IMR-90 (cell line): ENCODE results near the gene CTBP1. TPM values are rescaled to one million over a fixed set of nuclear protein-coding genes. Genes with fewer than 3 reads are reported as not detected.

Source experiments
- ATAC-seq: fragments of 200-7000 bp; cut with Tn5 transposase; 2 replicates; pipeline ENCODE4 v1.9.1; 2020; ENCODE audit warnings: low read depth, mild to moderate bottlenecking, moderate library complexity
- BruUV-seq: library from RNA; stranded (reverse); fragments of 400-500 nt; replicated peaks from 2 replicates; lab custom pipeline; 2021; lab: Mats Ljungman, UMichigan
- CTCF ChIA-PET: fragments of 300-600 bp; formaldehyde crosslinking; extraction: SDS; loops from one replicate; lab custom pipeline; 2021; ENCODE audit warnings: antibody characterized with exemption; lab: Yijun Ruan, JAX
- POLR2A ChIA-PET: fragments of 300-600 bp; sonication (Branson Sonifier 250); formaldehyde crosslinking; loops from one replicate; lab custom pipeline; 2022; ENCODE audit warnings: antibody characterized with exemption; ENCODE audit not compliant: unreplicated experiment; lab: Charles Lee
- DNase-seq: peaks from one replicate; pipeline ENCODE4 v3.0.0; 2013
- H2AFZ ChIP-seq: replicated peaks from 2 replicates; pipeline ENCODE3; 2013; ENCODE audit warnings: low read length, mild to moderate bottlenecking; ENCODE audit not compliant: poor library complexity
- H2AK5ac ChIP-seq: 2 replicates; pipeline ENCODE4 v1.6.1; 2013; ENCODE audit warnings: low read depth, low read length, inconsistent platforms
- H2AK9ac ChIP-seq: replicated peaks from 2 replicates; pipeline ENCODE3; 2013; ENCODE audit warnings: mild to moderate bottlenecking, low read depth, low read length, moderate library complexity; ENCODE audit not compliant: poor library complexity
- H2BK120ac ChIP-seq: 2 replicates; pipeline ENCODE4 v1.6.1; 2013; ENCODE audit warnings: low read depth, low read length, inconsistent platforms
- H2BK15ac ChIP-seq: 3 replicates; pipeline ENCODE4 v1.6.1; 2013; ENCODE audit warnings: low read depth, low read length, inconsistent platforms
- H2BK20ac ChIP-seq: 2 replicates; pipeline ENCODE4 v1.6.1; 2013; ENCODE audit warnings: low read depth, mild to moderate bottlenecking, inconsistent platforms, low read length, moderate library complexity
- H2BK5ac ChIP-seq: 2 replicates; pipeline ENCODE4 v1.6.1; 2013; ENCODE audit warnings: mild to moderate bottlenecking, low read depth, low read length, inconsistent platforms; ENCODE audit not compliant: poor library complexity, severe bottlenecking
- H3K14ac ChIP-seq: replicated peaks from 2 replicates; pipeline ENCODE4 v1.6.1; 2013; ENCODE audit warnings: low read depth, low read length, inconsistent platforms
- H3K18ac ChIP-seq: 2 replicates; pipeline ENCODE4 v1.6.1; 2013; ENCODE audit warnings: low read depth, low read length, control low read depth
- H3K23ac ChIP-seq: 2 replicates; pipeline ENCODE4 v1.6.1; 2013; ENCODE audit warnings: low read depth, low read length, inconsistent platforms
- H3K27ac ChIP-seq: 2 replicates; pipeline ENCODE4 v1.5.1; 2013; ENCODE audit warnings: mild to moderate bottlenecking, control low read depth, low read length; ENCODE audit not compliant: insufficient read depth
- H3K27me3 ChIP-seq: 2 replicates; pipeline ENCODE4 v1.6.1; 2013; ENCODE audit warnings: low read length; ENCODE audit not compliant: control insufficient read depth, insufficient read depth
- H3K36me3 ChIP-seq: 2 replicates; pipeline ENCODE4 v1.6.1; 2013; ENCODE audit warnings: low read length, mixed read lengths; ENCODE audit not compliant: control insufficient read depth, insufficient read depth
- H3K4ac ChIP-seq: 2 replicates; pipeline ENCODE4 v1.6.1; 2013; ENCODE audit warnings: low read depth, low read length, inconsistent platforms
- H3K4me1 ChIP-seq: 2 replicates; pipeline ENCODE4 v1.6.1; 2013; ENCODE audit warnings: low read length, mixed read lengths; ENCODE audit not compliant: control insufficient read depth, insufficient read depth
- H3K4me2 ChIP-seq: 2 replicates; pipeline ENCODE4 v1.6.1; 2013; ENCODE audit warnings: low read depth, mild to moderate bottlenecking, control low read depth, low read length, moderate library complexity
- H3K4me3 ChIP-seq: 2 replicates; pipeline ENCODE4 v1.5.1; 2013; ENCODE audit warnings: low read depth, mild to moderate bottlenecking, control low read depth, low read length, moderate library complexity; ENCODE audit not compliant: insufficient read depth
- H3K56ac ChIP-seq: 2 replicates; pipeline ENCODE4 v1.6.1; 2013; ENCODE audit warnings: low read length, inconsistent platforms; ENCODE audit not compliant: insufficient read depth; ENCODE audit errors: extremely low read depth
- H3K79me1 ChIP-seq, 2 experiments: 2 replicates each; pipeline ENCODE4 v1.6.1; 2013; ENCODE audit warnings: low read length in 2 of 2, inconsistent platforms in 1 of 2, low read depth in 1 of 2
- H3K9ac ChIP-seq: 2 replicates; pipeline ENCODE4 v1.6.1; 2013; ENCODE audit warnings: low read depth, low read length, control low read depth
- H3K9me1 ChIP-seq: 2 replicates; pipeline ENCODE4 v1.6.1; 2013; ENCODE audit warnings: low read length, inconsistent platforms; ENCODE audit not compliant: insufficient read depth
- H3K9me3 ChIP-seq: 2 replicates; pipeline ENCODE4 v1.6.1; 2013; ENCODE audit warnings: low read length; ENCODE audit not compliant: control insufficient read depth, insufficient read depth
- H4K20me1 ChIP-seq: 2 replicates; pipeline ENCODE4 v1.6.1; 2013; ENCODE audit warnings: low read length, inconsistent platforms; ENCODE audit not compliant: insufficient read depth
- H4K5ac ChIP-seq: 2 replicates; pipeline ENCODE4 v1.6.1; 2013; ENCODE audit warnings: mild to moderate bottlenecking, low read depth, low read length, control low read depth
- H4K8ac ChIP-seq, 2 experiments: 2 replicates each; pipeline ENCODE4 v1.6.1; 2013; ENCODE audit warnings: low read depth in 2 of 2, low read length in 2 of 2, control low read depth in 1 of 2, inconsistent platforms in 1 of 2
- H4K91ac ChIP-seq: 2 replicates; pipeline ENCODE4 v1.6.1; 2013; ENCODE audit warnings: low read depth, low read length, inconsistent platforms; ENCODE audit not compliant: insufficient read depth
- CHD1 ChIP-seq: IDR thresholded peaks from 2 replicates; pipeline ENCODE4 v1.6.1; 2012; ENCODE audit warnings: low read depth, low read length, improper control_type of control experiment
- CTCF ChIP-seq: conservative IDR thresholded peaks from 2 replicates; pipeline ENCODE4 v1.5.1; 2012; ENCODE audit warnings: mild to moderate bottlenecking, low read depth, low read length, improper control_type of control experiment
- ELK1 ChIP-seq: fragments of 150-350 bp; IDR thresholded peaks from 2 replicates; pipeline ENCODE4 v1.6.1; 2016; ENCODE audit warnings: low read depth, mild to moderate bottlenecking, low read length, moderate library complexity, borderline replicate concordance
- FOS ChIP-seq: fragments of 150-350 bp; IDR thresholded peaks from 2 replicates; pipeline ENCODE4 v1.6.1; 2016; ENCODE audit warnings: low read depth, low read length
- MAFK ChIP-seq: IDR thresholded peaks from 2 replicates; pipeline ENCODE4 v1.6.1; 2012; ENCODE audit warnings: low read depth, low read length, improper control_type of control experiment
- MAZ ChIP-seq: IDR thresholded peaks from 2 replicates; pipeline ENCODE4 v1.6.1; 2012; ENCODE audit warnings: low read depth, mild to moderate bottlenecking, low read length, improper control_type of control experiment, moderate library complexity, borderline replicate concordance
- MXI1 ChIP-seq: IDR thresholded peaks from 2 replicates; pipeline ENCODE4 v1.6.1; 2012; ENCODE audit warnings: low read depth, mild to moderate bottlenecking, low read length, moderate library complexity, borderline replicate concordance
- NFE2L2 ChIP-seq: fragments of 150-350 bp; IDR thresholded peaks from 2 replicates; pipeline ENCODE4 v1.6.1; 2016; ENCODE audit warnings: low read depth, mild to moderate bottlenecking, low read length
- POLR2A ChIP-seq: IDR thresholded peaks from 2 replicates; pipeline ENCODE4 v1.6.1; 2012; ENCODE audit warnings: mild to moderate bottlenecking, low read depth, low read length
- RAD21 ChIP-seq: IDR thresholded peaks from 2 replicates; pipeline ENCODE4 v1.6.1; 2012; ENCODE audit warnings: low read length, improper control_type of control experiment
- RCOR1 ChIP-seq: IDR thresholded peaks from 2 replicates; pipeline ENCODE4 v1.6.1; 2012; ENCODE audit warnings: mild to moderate bottlenecking, low read length, improper control_type of control experiment; ENCODE audit not compliant: insufficient replicate concordance
- RFX5 ChIP-seq: IDR thresholded peaks from 2 replicates; pipeline ENCODE4 v1.8.0; 2012; ENCODE audit warnings: low read depth, mild to moderate bottlenecking, low read length, moderate library complexity
- USF2 ChIP-seq: fragments of 150-350 bp; IDR thresholded peaks from 2 replicates; pipeline ENCODE4 v1.6.1; 2017; ENCODE audit warnings: mild to moderate bottlenecking, antibody characterized with exemption, low read length, low read depth
- WGBS, 2 experiments: methylation state at CpG; one replicate each; pipeline versions ENCODE4 v1.1.5 to v1.1.7; 2013; ENCODE audit warnings: missing lambda C conversion rate in 2 of 2; ENCODE audit not compliant: insufficient read length in 1 of 2; ENCODE audit errors: extremely low coverage in 2 of 2; 5-methylcytosine and 5-hydroxymethylcytosine counted together
- dilution Hi-C: fragments of 300-500 bp; cut with HindIII; formaldehyde crosslinking; loops from one replicate; pipeline ENCODE4 v1.14.3; 2018; ENCODE audit warnings: low sequenced_read_pairs; ENCODE audit not compliant: unreplicated experiment
- in situ Hi-C: fragments of 300-500 bp; cut with MboI; formaldehyde crosslinking; loops from 3 replicates; pipeline ENCODE4 v1.14.3; 2019; ENCODE audit warnings: low sequenced_read_pairs, inconsistent platforms, mixed read lengths
- intact Hi-C: fragments of 100-400 bp; cut with micrococcal nuclease; formaldehyde crosslinking; loops from 2 replicates; pipeline ENCODE4 v1.10.0; 2022
- polyA plus RNA-seq, 3 experiments: library from polyadenylated mRNA; depleted of rRNA; stranded (reverse); fragments of >200 nt; gene quantifications; 2 replicates each; pipeline ENCODE4 v1.2.3, GENCODE V29; 2012; ENCODE audit warnings: low replicate concordance in 1 of 3
- total RNA-seq: library from RNA; depleted of rRNA; stranded (reverse); fragments of >200 nt; gene quantifications from 2 replicates; pipeline ENCODE4 v1.2.3, GENCODE V29; 2012

CTBP1 gene
- total and polyA plus RNA-seq, 2 of the 4 experiments (the other 2 are of a cell fraction) = 147 to 212 TPM

GRCh38 chr4:1172228-1172851 lies 76.6 kb downstream of the CTBP1 start, which contains the start of gene SPON2:
Gene SPON2 (minus strand): TSS chr4:1172583.
- no TSS peak for BruUV-seq
- Histone ChIP-seq H3K4me1 (peaks cover 23% of the 10 kb centered on the region), H2BK15ac (no peak within 1 kb of the TSS), H3K18ac (peak within 1 kb of the TSS; percentile 51), H3K27ac (peak within 1 kb of the TSS; percentile 80), H3K23ac (no peak within 1 kb of the TSS; the same call in 1 of the 2 replicates), H4K91ac (peak within 1 kb of the TSS; percentile 70), H3K9ac (peak within 1 kb of the TSS; percentile 62), H2BK5ac (peak within 1 kb of the TSS; percentile 48), H4K20me1 (no peaks in the 10 kb centered on the region), H2BK120ac (peak within 1 kb of the TSS; percentile 69), H3K9me1 (peaks cover 3% of the 10 kb centered on the region; the same call in 1 of the 2 replicates), H2BK20ac (peak within 1 kb of the TSS; percentile 75; the same call in 1 of the 2 replicates), H4K5ac (peak within 1 kb of the TSS; percentile 88), H2AK9ac (peak within 1 kb of the TSS; percentile 86), H3K79me1 (peaks cover 0 to 4% of the 10 kb centered on the region in 2 experiments; a peak in 1 of 4 replicates), H2AK5ac (peak within 1 kb of the TSS; percentile 75), H3K4me3 (peak within 1 kb of the TSS; percentile 43), H2AFZ (peak within 1 kb of the TSS; percentile 41), H3K56ac (no peak within 1 kb of the TSS; the same call in 1 of the 2 replicates), H3K36me3 (peaks cover 22% of the 10 kb centered on the region; the same call in 1 of the 2 replicates), H3K27me3 (no peaks in the 10 kb centered on the region), H3K9me3 (no peaks in the 10 kb centered on the region), H3K4me2 (no peak within 1 kb of the TSS; the same call in 1 of the 2 replicates), H4K8ac (peak within 1 kb of the TSS in 1 of 2 experiments; percentile 56; a peak in 1 of 4 replicates), H3K4ac (peak within 1 kb of the TSS; percentile 71), H3K14ac (peak within 1 kb of the TSS; percentile 77)
- in situ Hi-C loops (loop anchor here (25.0 kb wide), 1 partner anchor 465 kb away; no protein-coding TSS in a partner anchor), dilution Hi-C loops (no loop called here), intact Hi-C loops (loop anchor here (2.0 kb wide), 1 partner anchor 36 kb away; no protein-coding TSS in a partner anchor)
- WGBS, 2 experiments = 35% methylated on average over 12 of the region's 54 CpGs; no CpG with 5 or more reads in 1 of the 2 experiments
- ChIA-PET CTCF (no interaction called here), POLR2A (interaction anchor here (0.8 to 1.6 kb wide), 2 partner anchors 30 to 76 kb away, joined by 4 to 10 read pairs; no protein-coding TSS in a partner anchor)
- DNase-seq (peak; percentile 27), ATAC-seq (no peak)
- TF ChIP-seq POLR2A (no peak), CHD1 (no peak), MXI1 (no peak), MAZ (no peak), RAD21 (no peak), CTCF (no peak), NFE2L2 (no peak), MAFK (no peak), FOS (no peak), RCOR1 (no peak), ELK1 (no peak), RFX5 (no peak), USF2 (no peak)
